HG03432 (cell line): ENCODE results near the gene TEPSIN.

Experiments
- ATAC-seq: cut with Tn5 transposase; IDR thresholded peaks from one replicate; pipeline ENCODE4 v1.9.1; 2021; ENCODE audit warnings: mild to moderate bottlenecking, moderate library complexity; ENCODE audit not compliant: unreplicated experiment

TEPSIN gene

DNA sequence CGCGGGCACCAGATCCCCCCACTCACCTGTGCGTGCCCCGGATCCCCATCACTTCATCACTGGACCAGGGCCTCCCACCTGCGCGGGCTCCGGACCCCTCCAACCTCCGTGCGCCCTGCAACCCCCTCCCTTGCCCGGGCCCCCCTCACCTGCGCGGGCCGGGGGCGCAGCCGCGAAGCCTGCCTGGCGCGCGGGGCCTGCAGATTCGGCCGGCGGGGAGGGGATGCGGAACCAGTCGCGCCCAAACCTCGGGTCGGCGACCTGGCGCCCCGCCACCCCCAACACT, 16.3 kb downstream of the TEPSIN start:
- no peak for ATAC-seq

DNA sequence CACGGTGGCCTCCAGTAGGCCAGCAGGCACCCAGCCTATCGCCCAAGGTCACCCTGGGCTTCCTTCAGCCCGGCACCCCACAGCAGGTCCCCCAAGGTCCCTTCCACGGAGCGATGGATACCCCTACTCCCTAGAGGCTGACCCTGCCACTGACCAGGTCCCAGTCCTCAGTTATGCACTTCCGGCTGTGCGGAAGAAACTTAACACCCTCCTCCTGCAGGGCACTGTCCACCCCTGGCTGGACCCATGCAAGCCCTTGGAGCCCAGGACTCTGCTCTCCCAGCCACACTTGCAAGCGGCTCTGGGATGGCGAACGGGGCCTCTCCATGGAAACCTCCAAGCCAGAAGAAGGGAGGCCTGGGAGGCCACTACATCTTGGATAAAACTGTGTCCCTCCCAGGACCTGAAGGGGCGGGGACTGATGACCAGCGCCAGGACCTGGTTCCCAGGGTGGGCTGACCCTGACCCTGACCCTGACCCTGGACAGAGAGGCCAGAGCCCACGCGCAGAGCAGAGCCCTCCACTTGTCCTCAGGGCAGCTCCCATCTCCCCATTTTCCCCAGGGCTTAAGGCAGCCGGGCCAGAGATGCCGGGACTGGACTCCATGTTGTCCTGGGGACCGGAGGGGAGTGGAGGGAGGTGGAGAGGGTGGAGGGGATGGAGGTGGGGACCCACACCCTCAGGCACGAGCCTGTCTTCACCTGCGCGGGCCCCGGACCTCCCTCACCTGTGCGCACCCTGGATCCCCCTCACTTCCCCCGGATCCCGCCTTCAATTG, 16.8 kb downstream of the TEPSIN start:
- ATAC-seq, result no peak

DNA sequence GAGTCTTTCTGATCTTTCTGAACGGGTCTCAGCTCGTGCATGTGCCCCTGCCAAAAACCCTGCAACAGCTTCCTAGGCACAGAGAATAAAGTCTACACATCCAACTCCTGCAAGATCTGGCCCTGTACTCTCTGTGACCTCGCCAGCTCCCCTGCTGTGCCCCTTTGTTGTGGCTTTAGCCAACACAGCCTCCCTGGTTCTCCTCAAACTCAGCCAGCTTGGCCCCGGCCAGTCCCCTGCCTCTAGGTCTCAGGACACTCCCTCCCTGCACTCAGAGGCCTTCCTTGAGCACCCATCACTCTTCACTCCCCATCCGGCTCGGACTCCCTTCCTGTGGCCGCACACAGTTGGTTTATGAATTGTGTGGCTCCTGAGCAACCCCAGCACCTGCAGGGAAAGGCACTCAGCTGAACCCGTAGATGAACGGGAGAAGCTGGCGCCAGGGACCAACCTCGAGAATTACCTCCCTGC, 17.4 kb downstream of the TEPSIN start:
- no peak for ATAC-seq

DNA sequence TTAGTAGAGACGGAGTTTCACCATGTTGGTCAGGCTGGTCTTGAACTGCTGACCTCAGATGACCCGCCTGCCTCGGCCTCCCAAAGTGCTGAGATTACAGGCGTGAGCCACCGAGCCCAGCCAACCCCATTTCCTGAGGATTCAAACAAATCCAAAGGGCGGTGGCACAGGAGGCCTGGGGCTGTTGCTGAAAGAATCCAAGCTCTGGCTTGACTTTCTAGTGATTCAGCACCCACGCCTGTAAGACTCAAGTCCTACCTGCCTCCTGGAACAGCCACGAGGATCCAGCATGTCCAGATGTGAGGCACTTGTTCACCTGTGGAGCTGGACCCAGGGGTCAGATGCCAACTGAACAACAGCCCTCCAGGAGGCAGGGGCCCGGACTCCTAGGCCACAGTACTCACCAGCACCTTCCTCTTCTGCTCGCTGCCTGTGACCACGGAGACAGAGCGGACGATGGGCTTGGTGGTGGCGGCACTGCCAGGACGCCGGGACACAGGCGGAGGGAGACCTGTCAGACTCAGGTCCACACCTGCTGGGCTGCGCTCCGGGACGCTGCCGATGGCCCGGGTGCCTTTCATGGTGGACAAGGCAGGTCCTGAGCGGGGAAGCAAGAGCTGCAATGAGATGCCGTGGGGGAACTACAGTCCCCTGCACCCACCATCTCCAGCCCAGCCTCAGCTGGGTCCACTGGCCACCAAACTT, 19.2 kb downstream of the TEPSIN start:
- ATAC-seq, result no peak

DNA sequence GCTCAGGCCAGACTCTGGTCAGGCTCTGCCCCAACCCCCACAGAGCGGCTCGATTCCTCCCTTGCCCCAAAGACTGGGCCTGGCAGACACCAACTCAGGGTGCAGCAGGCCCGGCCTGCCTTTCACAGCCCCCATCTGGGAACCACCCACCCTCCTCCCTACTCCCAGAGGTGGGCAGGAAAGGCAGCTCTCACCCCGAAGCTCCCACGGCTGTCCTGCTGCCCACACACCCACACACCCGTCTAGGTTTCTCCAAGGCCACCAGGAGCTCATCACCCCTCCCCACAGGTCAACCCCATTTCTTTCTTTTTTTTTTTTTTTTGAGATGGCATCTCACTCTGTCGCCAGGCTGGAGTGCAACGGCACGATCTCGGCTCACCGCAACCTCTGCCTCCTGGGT, 19.9 kb downstream of the TEPSIN start:
- no peak for ATAC-seq

DNA sequence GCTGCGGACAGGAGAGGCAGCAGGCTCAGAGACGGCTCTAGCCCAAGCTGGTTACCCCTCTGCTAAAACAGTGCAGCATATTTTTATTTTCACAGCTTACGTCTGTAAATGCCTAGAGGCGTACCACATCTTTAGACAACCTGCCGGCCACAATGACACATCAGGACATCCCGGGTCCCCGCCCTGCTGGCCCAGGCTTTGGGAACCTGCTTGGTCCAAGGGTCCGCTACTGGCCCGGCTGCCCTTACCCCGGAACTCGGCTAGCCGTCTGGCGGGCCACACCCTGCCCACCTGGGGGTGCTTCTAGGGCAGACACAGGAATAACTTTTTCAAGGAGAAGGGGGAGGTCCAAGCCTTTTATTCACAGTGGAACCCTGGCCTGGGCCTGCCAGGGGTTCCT, 20.4 kb downstream of the TEPSIN start:
- no peak for ATAC-seq

DNA sequence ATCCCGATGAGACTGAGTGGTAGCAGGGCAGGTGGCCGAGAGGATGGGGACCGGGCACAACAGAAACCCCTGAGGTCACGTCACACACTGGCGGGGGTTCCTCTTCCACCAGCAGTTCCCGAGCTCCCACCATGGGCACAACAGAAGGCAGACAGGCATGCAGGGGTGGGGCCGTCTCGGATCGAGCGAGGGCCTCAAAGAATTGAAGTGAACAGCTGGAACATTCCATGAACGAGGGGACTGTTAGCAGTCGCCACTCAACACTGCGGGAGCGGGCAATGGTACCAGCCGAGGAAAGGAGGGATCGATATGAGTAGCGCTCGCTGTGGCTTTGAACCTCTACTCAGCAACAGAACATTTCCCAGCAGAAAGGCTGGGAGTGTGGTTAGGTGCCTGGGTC, 21.4 kb downstream of the TEPSIN start:
- ATAC-seq, result no peak

DNA sequence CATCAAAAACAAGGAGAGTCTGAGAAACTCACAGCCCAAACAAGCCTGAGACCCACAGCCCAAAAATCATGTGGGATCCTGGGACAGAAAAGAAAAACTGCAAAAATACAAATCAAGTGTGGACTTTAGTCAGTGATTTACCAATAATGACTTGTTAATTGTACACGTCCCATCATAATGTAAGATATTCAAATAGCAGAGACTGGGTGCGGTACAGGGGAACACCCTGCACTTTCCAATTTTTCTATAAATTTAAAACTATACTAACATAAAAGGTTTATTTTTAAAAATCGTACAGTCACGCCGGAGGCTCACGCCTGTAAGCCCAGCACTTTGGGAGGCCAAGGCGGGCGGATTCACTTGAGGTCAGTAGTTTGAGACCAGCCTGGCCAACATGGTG, 24.9 kb downstream of the TEPSIN start:
- ATAC-seq, result no peak

DNA sequence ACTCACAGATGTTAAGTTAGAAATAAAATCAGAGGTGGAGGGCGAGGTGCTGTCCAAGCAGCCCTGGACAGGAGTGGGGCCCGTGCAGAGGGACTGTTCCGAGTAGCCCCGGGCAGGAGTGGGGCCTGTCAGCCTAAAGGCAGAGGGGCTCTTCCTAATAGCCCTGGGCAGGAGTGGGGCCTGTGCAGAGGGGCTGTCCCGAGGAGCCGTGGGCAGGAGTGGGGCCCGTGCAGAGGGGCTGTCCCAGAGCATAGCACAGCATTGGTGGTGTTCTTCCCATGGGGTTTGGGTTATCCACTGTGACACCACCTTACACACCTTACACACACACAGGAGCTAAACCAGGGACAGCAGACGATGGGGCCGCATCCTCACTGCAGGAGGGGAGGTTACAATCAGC, 26.5 kb downstream of the TEPSIN start:
- no peak for ATAC-seq

DNA sequence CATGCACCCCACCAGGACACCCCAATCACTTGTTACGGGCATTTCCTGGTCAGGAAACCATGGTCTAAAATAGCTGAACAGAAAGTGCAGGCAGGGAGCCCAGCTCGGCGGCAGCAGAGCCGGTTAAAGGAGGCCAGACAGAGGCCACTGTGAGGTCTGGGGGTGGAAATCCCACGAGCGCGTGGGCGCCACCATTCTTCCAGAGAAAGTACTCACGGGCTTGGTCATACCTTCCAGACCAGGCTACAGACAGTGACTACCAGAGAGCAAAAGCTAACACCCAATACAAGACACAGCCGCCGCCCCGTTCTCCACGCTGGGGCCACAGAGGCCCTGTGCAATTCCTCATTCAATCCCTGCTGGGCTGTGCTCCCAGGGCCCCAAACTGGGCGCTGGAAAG, 28.0 kb downstream of the TEPSIN start:
- no peak for ATAC-seq

DNA sequence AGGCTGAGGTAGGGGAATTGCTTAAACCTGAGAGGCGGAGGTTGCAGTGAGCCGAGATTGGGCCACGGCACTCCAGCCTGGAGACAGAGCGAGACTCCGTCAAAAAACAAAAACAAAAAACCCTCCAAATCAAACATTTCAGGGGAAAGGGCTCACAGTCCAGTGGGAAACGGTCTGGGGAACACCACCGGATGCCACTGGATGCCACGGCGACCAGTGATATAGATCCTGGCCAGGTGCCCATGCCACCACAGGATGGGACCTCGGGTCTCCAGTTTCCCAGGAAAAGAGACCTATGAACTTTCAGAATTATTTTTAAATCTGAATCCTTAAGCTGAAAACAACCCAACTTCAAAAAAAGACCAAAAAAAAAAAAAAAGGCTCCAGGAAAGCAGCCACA, 28.4 kb downstream of the TEPSIN start:
- ATAC-seq, result no peak

DNA sequence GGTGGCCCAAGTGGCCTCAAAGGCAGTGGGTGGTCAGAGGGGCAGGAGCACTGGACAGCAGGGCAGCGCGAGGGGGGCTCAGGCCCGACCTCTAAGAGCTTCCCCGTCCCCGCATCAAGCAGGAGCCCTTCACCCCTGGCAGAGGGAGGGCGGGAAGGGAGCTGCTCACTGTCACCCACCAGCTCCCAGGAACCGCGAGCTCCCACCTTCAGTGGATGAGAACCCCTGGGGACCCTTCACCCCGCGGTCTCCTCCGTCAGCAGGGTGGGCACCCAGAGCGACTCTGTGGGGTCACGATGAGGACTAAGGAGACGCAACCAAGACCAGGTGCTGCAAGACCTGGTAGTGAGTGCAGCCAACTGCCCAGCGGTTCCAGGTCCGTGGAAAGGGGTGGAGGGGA, 29.7 kb downstream of the TEPSIN start:
- no peak for ATAC-seq

DNA sequence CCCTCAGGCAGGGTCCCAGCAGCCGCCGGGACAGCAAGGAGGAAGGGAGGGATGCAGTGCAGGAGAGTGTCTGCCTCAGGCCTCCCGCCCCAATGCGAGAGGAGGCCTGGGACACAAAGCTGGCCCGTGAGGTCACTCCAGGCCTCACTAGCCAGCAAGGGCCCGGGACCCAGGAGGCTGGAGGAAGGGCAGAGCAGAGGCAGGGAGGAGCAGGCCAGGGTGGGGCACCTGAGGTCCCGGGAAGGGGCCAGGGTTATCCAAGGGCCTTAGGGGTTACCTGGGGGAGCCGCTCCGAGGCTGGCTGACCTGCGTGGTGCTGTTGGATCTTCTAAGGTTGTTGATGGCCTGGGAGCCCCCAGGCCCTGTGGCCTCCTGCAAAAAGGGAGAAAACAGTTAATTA, 30.2 kb downstream of the TEPSIN start:
- ATAC-seq, result no peak

DNA sequence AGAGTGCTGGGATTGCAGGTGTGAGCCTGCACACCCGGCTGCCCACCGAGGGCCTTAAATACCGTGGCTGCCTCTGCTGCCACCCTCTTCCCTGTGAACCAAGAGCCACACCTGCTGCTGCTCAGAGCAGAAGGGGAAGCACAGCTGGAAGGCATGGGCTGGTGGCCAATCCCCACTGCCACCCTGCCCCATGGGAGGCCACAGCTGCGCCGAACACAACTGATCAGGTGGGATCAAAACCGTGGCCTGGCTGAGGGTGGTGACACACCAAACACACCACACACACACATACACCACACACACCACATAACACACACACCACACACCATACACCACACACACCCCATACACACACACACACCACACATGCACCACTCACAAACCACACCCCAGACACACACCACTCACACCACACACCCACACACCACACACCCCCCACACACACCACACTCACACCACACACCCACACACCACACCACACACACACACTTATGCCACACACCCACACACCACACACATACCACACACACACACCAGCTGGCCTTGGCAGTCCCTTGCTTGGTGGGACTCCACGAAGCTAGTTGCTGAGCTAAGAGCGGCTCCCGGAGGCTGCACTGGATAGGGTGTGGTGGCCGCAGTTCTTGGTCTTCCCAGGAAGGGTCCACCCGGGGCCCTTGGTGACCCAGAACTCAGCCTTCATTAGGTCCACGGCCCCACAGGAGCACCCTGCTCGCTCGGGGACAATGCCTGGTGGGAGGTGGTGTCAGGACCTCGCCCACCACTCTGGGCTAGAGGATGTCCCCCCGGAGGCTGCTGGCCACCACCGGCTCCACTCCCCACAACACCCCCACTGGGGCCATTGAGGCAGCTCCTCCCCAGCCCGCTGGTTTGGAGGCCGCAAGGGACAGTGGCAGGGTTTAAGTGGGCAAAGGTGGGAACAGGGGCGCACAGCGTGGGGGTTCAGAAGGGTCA, 31.0 kb downstream of the TEPSIN start:
- ATAC-seq, result no peak

DNA sequence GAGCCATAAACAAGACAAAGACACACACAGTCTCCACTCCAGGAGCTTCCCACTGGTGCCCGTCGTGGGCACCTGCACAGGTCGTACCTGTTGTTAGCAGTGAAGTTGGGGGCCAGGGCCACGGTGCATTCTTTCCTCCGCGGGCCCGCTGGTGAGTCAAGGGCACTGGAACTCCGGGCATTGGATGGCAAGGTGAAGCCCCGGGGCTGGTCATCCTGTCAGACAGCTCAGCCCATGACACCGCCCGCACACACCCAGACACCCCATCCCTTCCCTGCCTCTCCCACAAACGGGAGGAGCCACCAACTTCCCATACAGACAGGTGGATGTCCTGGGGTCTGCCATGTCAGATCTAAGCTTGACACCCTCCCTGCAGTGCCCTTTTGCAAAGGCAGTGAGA, 32.2 kb downstream of the TEPSIN start:
- ATAC-seq, result no peak

DNA sequence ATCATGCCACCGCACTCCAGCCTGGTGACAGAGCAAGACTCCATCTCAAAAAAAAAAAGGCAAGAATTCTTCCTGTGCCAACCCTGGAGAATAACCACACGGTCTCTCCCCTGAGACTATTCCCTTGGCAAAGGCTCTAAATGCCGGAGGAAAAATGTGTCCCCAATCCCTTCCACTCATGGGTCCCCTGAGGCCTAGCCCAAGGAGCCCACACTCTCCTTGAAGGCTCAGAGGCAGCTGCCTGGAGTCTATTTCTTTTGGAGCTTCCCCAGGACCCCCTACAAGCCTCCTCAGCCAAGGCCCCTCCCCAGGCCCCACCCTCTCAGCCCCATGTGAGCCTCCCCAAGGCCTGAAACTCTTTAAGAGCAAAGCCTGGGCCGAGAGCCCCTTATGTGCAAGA, 32.7 kb downstream of the TEPSIN start:
- no peak for ATAC-seq

DNA sequence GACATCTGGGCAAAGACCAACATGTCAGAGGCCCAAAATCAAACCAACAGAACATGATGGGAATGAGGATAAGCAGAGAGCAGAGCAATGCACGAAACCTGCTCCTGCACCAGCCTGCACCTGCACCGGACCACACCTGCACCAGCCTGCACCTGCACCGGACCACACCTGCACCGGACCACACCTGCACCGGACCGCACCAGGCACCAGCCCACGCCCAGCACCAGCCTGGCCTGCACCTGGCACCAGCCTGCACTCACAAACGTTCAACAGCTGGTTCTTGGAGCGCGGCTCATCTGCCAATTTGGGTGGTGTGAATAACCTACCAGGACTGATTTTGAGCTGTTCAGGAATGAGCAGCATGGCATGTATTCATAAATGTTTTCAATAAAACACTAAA, 34.3 kb downstream of the TEPSIN start:
- ATAC-seq, result no peak

DNA sequence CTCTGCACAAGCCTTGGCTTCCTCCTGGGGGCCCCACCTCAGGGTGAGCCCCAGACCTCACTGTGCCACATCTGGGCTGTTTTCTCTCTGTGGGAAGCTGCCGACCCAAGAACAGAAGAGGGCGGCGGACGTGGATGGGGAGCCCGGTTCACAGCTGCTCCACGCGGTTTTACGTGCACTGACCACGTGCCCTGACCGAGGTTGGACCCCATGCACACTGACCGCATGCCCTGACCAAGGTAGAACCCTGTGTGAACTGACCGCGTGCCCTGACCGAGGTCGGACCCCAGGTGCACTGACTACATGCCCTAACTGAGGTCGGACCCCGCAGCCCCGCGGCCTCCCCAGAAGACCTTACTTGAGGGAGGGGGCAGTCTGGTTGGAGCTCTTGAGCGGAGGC, 35.7 kb downstream of the TEPSIN start:
- ATAC-seq, result no peak

DNA sequence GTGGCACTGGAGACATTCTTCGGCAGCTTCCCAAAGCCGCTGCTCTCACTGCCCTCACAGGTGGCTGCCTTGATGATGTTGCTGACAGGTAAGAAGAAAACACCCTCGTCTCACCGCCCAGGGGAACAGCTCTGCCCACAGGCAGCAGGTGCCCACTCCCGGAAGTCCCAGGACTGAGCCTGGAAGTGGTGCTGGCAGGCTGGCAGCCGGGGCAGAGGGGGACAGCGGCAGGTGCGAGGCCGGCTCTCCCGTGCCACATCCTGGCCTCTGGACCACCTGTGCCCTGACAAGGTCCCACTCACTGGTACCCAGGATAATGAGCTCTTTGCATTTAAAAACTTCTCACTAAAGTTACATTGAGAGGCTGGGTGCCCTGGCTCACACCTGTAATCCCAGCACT, 36.5 kb downstream of the TEPSIN start:
- no peak for ATAC-seq

DNA sequence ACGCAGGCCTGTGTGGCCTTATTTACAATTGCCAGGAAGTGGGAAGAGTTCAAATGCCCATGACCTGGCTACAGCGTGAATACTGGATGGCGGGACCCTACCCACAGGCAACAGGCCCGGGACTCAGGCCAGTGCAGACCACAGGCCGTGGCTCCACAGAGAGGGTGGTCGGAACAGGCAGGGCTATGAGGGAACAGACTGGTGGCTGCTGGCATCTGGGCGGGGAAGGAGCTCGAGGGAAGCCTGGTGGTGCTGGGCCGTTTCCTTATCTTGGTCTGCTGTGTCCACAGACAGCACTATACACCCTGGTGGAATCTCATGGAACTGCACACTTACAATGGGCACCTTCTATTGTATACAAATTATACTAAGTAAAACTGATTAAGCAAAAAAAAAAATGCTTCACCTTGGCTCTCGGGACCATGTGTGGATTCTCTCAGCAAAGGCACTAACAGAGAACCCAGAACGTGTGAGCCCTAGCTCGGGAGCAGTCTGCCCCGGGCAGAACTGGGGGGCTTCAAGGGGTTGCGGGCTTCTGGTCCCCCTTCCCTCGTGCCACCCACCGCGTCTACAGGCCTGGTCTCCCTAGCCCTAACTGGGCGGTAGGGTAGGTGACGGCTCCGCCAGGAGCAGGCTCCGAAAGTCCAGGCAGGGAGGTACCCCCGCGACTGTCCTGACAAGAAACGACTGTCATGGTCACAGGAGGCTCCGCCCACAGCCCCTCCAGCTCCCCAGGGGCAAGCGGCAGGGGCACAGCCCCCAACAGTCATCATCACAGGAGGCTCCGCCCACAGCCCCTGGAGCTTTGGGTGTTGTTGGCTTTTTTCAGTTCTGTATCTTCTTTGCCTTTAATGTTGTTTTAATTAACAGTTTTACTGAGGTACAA, 37.9 kb downstream of the TEPSIN start:
- no peak for ATAC-seq

DNA sequence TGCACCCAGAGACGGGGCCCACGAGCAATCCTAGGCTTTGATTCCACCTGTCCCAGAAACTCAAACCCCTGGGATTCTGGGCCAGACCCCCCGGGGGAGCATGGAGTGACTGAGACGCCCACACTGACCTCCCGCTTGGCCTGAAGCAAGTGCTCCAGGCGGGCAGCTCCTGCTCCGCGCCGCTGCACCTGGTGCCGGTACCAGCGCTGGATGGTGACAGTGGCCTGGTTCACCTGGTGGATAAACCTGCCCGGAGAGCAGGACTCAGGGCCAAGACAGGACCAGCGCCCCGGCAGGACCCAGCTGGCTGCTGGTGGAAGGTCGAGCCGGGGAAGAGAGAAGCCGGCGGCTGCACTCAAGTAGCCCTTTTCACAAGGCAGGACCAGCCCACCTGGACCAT, 38.7 kb downstream of the TEPSIN start:
- no peak for ATAC-seq
